Measurements from ENCODE around the gene IL4I1. TPM values are rescaled to one million over a fixed set of nuclear protein-coding genes. Genes with fewer than 3 reads are reported as not detected.

IL4I1 gene
- total RNA-seq, 1 experiment from 2014 or later: not detected

- ChIA-PET CTCF (no interaction called here), POLR2A (no interaction called here)
- DNase-seq (ENCODE audit: unreplicated experiment): no peak
- Mint-ChIP-seq H3K9me3 (ENCODE audit: unreplicated experiment) (no peaks in the 10 kb centered on the region), H3K4me3 (ENCODE audit: unreplicated experiment) (no peak overlapping the region), H3K27me3 (ENCODE audit: insufficient read depth, unreplicated experiment) (no peaks in the 10 kb centered on the region), H3K4me1 (ENCODE audit: insufficient read depth, unreplicated experiment) (peaks cover 16% of the 10 kb centered on the region), H3K36me3 (ENCODE audit: insufficient read depth, unreplicated experiment) (peaks cover 56% of the 10 kb centered on the region), H3K27ac (ENCODE audit: low read depth, unreplicated experiment) (peak overlapping the region; percentile 35)
- BruUV-seq (replicated peaks): no TSS peak
- intact Hi-C loops (cut with micrococcal nuclease): loop anchor here (10.0 kb wide), 1 partner anchor 181 kb away; the partner anchor contains the start of gene PRMT1
- TF ChIP-seq CTCF (IDR thresholded peaks at IDR 0.05; ENCODE audit: unreplicated experiment): no peak
These were observed 40.8 kb downstream of the IL4I1 start for GRCh38 chr19:49855676-49856573.

- ChIA-PET CTCF (interaction anchor here (0.6 kb wide), 1 partner anchor 286 kb away, joined by 4 read pairs; no protein-coding TSS in a partner anchor), POLR2A (interaction anchor here (0.7 kb wide), 1 partner anchor 20 kb away, joined by 3 read pairs; no protein-coding TSS in a partner anchor)
- no peaks in the 10 kb centered on the region for H3K9me3 Mint-ChIP-seq (ENCODE audit: unreplicated experiment)
- DNase-seq (ENCODE audit: unreplicated experiment): no peak
- intact Hi-C loops (cut with micrococcal nuclease): loop anchor here (10.0 kb wide), 1 partner anchor 180 kb away; the partner anchor contains the start of gene PRMT1
- H3K27me3 Mint-ChIP-seq (ENCODE audit: insufficient read depth, unreplicated experiment): no peaks in the 10 kb centered on the region
- peak overlapping the region; percentile 35 for H3K27ac Mint-ChIP-seq (ENCODE audit: low read depth, unreplicated experiment)
- H3K4me3 Mint-ChIP-seq (ENCODE audit: unreplicated experiment): no peak overlapping the region
- BruUV-seq (replicated peaks): no TSS peak
- peaks cover 16% of the 10 kb centered on the region for H3K4me1 Mint-ChIP-seq (ENCODE audit: insufficient read depth, unreplicated experiment)
- no peak for TF ChIP-seq CTCF (IDR thresholded peaks at IDR 0.05; ENCODE audit: unreplicated experiment)
- H3K36me3 Mint-ChIP-seq (ENCODE audit: insufficient read depth, unreplicated experiment): peaks cover 53% of the 10 kb centered on the region
These were observed 41.4 kb downstream of the IL4I1 start for GRCh38 chr19:49855277-49855675.

- Mint-ChIP-seq H3K4me3 (ENCODE audit: unreplicated experiment) (no peak overlapping the region), H3K4me1 (ENCODE audit: insufficient read depth, unreplicated experiment) (peaks cover 22% of the 10 kb centered on the region), H3K36me3 (ENCODE audit: insufficient read depth, unreplicated experiment) (peaks cover 52% of the 10 kb centered on the region), H3K9me3 (ENCODE audit: unreplicated experiment) (no peaks in the 10 kb centered on the region), H3K27me3 (ENCODE audit: insufficient read depth, unreplicated experiment) (no peaks in the 10 kb centered on the region), H3K27ac (ENCODE audit: low read depth, unreplicated experiment) (no peak overlapping the region)
- intact Hi-C loops (cut with micrococcal nuclease): loop anchor here (5.0 to 10.0 kb wide), 2 partner anchors 87 to 180 kb away; partner anchors contain the start of genes AP2A1 and PRMT1
- no peak for TF ChIP-seq CTCF (IDR thresholded peaks at IDR 0.05; ENCODE audit: unreplicated experiment)
- CTCF ChIA-PET: interaction anchor here (0.6 to 0.7 kb wide), 2 partner anchors 286 to 350 kb away, joined by 4 read pairs; no protein-coding TSS in a partner anchor
- POLR2A ChIA-PET: interaction anchor here (0.7 to 4.3 kb wide), 3 partner anchors 12 to 21 kb away, joined by 3 to 40 read pairs (median 3); no protein-coding TSS in a partner anchor
- no peak for DNase-seq (ENCODE audit: unreplicated experiment)
- no TSS peak for BruUV-seq (replicated peaks)
These were observed 42.1 kb downstream of the IL4I1 start for GRCh38 chr19:49854378-49855263.

Data from MCF 10A (cell line).